ENCODE measurements around the gene SPOP.
"Not testable (repeated sequence)": the region's sequence is repeated elsewhere in the genome, so short reads cannot be mapped to it uniquely, and the experiment has no call there.

SPOP gene

DNA sequence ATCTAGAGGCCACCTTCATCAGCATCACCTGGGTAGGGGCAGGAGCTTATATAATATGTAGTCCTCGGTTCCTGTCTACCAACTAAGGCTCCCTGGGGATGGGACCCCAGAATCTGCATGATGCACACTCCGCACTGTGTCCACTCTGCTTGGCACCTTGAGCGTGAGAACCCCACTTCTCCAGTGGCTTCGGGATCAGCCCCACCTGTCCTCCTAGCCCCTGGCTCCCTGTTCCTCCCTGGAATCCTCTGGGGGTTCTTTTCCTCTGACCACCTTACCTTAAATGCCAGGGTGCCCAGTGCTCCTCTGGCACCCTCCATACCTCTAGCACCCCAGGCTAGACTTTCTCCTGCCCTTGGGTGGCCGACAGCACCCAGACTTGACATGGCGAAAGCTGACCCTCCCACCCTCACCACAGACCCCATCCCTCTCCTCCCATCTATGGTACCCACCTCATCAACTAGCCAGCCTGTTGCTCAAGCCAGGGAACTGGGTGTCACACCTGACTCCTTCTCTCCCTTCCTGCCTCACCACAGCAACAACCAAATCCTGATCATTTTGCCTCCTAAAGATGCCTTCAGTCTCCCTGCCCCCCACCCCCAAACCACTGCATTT lies 105.0 kb downstream of the SPOP start:
- TF ChIP-seq, protein P1, sequence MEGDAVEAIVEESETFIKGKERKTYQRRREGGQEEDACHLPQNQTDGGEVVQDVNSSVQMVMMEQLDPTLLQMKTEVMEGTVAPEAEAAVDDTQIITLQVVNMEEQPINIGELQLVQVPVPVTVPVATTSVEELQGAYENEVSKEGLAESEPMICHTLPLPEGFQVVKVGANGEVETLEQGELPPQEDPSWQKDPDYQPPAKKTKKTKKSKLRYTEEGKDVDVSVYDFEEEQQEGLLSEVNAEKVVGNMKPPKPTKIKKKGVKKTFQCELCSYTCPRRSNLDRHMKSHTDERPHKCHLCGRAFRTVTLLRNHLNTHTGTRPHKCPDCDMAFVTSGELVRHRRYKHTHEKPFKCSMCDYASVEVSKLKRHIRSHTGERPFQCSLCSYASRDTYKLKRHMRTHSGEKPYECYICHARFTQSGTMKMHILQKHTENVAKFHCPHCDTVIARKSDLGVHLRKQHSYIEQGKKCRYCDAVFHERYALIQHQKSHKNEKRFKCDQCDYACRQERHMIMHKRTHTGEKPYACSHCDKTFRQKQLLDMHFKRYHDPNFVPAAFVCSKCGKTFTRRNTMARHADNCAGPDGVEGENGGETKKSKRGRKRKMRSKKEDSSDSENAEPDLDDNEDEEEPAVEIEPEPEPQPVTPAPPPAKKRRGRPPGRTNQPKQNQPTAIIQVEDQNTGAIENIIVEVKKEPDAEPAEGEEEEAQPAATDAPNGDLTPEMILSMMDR (IDR thresholded peaks at IDR 0.05; ENCODE audit: control insufficient read depth, extremely low read depth, insufficient read depth) = no peak
- H3K4me3 ChIP-seq (ENCODE audit: low read depth, low read length) = no peak overlapping the region
- DNase-seq (ENCODE audit: low read depth) = no peak

DNA sequence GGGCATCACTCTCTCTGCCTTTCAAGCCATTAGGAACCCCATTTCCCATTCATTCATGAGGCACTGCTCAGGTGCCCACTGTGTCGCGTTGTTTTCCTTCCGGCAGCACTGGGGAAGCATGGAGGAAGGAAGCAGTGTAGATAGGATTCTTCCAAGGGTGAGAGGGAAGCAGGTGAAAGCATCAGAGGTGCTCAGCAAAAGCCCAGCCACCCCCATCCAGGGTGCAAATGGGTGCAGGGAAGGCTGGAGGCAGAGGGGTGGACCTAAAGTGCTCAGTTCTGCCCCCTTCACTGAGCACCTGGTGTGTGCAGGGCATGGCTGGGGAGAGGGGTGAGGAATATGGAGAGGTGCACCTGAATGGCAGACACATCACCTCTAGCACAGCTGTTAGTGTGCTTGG lies 105.7 kb downstream of the SPOP start:
- TF ChIP-seq, protein P1 (IDR thresholded peaks at IDR 0.05; ENCODE audit: control insufficient read depth, extremely low read depth, insufficient read depth) = no peak
- no peak overlapping the region for H3K4me3 ChIP-seq (ENCODE audit: low read depth, low read length)
- no peak for DNase-seq (ENCODE audit: low read depth)

DNA sequence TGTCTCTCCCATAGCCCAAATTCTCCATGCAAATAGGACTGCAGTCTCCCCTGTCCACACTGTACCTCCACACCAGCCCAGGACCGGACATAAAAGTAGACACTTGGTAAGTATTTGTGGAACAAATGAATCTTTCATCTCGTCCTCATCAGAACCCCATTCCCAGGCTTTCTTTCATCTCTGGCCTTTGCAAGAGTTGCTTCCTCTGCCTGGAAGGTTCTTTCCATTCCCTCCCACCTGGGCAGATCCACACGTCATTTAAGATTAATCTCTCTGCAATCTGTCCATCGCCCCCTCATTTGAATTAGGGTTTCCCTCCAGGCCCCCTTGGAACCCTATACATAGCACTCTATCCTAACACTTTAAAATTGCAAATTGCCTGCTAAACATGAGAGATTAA lies 106.1 kb downstream of the SPOP start:
- TF ChIP-seq, protein P1 (IDR thresholded peaks at IDR 0.05; ENCODE audit: control insufficient read depth, extremely low read depth, insufficient read depth) = no peak
- no peak for DNase-seq (ENCODE audit: low read depth)

DNA sequence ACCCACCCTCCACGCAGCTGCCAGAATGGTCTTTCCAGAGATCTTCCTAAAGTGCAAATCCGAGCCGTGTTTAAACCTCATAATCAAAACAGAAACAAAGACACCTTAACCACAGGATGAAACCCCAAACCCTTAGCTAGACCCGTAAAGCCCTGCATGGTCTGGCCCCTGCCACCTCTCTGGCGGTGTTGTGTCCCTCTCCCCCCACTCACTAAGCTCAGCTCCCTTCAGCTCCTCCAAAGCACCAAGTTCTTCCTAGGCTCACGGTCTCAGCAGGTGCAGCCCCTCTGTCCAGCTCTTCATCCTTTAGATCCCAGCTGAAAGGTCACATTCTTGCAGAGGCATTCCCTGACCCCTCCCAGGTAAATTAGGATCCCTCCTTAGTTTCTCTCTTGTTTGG lies 106.6 kb downstream of the SPOP start:
- no peak for DNase-seq (ENCODE audit: low read depth)
- TF ChIP-seq, protein P1 (IDR thresholded peaks at IDR 0.05; ENCODE audit: control insufficient read depth, extremely low read depth, insufficient read depth) = no peak
- H3K4me3 ChIP-seq (ENCODE audit: low read depth, low read length) = no peak overlapping the region

More for the DNA sequence above, 106.1 kb downstream of the SPOP start:
- H3K4me3 ChIP-seq (ENCODE audit: low read depth, low read length) = no peak overlapping the region

DNA sequence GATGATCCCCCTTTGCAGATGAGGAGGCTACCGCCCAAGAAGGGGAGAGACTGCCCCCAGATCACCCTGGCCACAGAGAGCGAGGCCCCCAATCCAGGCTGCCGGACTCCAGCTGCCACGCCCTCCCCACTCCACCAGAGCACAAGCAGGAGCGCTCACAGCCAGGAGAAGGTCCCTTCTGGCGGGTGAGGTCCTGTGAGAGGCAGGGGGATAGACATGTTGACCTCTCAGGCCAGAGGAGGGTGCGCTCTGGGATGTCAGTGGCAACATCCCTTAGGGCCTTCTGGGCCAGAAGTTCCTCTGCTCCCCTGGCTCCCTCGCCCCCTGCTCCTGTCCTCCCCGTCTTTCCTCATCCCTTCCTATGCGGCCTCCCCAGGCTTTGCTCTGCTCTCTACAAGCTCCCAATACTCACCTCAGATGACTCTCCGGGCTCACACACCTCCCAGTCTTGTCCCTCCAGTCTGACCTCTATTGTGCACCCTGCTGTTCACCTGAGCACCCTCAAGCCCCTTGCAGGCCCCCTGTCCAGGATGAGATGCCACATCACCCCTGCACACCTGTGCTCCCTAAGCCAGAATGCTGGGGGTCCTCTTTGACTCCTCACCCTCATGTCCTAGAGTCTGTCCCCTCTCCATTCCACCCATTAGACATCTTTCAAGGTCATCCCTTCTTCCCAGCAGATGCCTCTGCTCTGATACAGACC lies 107.2 kb downstream of the SPOP start:
- no peak overlapping the region for H3K4me3 ChIP-seq (ENCODE audit: low read depth, low read length)
- TF ChIP-seq, protein P1 (IDR thresholded peaks at IDR 0.05; ENCODE audit: control insufficient read depth, extremely low read depth, insufficient read depth) = no peak

DNA sequence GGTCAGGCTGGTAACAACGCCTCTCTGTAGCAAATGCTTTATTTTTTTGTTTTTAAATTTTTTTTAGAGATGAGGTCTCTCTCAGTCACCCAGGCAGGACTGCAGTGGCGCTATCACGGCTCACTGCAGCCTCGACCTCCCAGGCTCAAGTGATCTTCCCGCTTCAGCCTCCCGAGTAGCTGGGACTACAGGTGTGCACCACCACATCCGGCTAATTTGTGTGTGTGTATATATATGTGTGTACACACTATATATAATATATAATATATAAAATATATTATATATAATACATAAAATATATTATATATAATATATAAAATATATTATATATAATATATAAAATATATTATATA lies 109.2 kb downstream of the SPOP start:
- H3K4me3 ChIP-seq (ENCODE audit: low read depth, low read length); DNase-seq (ENCODE audit: low read depth): not testable (repeated sequence)

More for the DNA sequence above, 107.2 kb downstream of the SPOP start:
- DNase-seq (ENCODE audit: low read depth) = no peak

DNA sequence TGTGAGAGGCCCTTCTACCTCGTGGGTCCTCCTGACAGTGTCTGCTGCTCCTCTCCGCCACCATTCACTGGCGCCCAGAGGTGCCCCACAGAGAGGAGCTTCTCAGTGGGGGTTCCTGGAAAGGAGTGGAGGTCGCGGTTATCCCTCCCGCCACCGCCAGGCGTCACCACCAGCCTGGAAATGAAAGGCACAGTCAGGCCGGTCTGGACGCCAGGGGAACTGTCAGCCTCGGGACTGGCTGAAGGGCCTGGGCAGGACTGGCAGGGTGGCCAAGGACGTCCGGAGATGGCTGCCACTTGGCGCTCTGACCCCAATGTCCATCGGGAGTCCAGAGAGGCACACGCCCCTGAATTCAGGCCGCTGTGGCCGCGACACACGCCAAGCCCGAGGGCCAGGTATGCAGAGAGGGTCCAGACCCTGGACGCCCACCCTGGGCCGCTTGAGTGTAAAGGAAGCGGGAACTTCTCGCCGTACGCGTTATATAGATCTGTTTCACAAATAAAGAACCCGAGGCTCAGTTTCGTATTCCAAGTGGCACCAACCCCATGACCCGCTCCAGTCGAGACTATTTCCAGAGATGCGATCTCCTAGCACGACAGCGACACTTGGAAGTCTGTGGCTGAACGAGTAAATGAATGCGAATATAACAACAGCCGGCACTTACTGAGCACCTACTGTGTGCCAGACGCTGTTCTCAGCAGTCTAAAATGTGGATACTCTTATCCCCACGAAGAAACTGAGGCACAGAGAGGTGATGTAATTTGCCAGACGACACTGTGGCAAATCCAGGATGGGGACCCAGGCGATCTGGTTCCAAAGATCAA lies 109.8 kb downstream of the SPOP start:
- peak; percentile 49 for DNase-seq (ENCODE audit: low read depth)
- peak overlapping the region; percentile 24 for H3K4me3 ChIP-seq (ENCODE audit: low read depth, low read length)
- TF ChIP-seq, protein P1 (IDR thresholded peaks at IDR 0.05; ENCODE audit: control insufficient read depth, extremely low read depth, insufficient read depth) = peak; percentile 96

All from LNCaP clone FGC (cell line).